Left lung (tissue), 10 donors: ENCODE results near the gene SLC6A8. TPM values are rescaled to one million over a fixed set of nuclear protein-coding genes. Genes with fewer than 3 reads are reported as not detected.
"Not testable (repeated sequence)": the region's sequence is repeated elsewhere in the genome, so short reads cannot be mapped to it uniquely, and the experiment has no call there.

Experiments
- ATAC-seq: fragments of 200-7000 bp; cut with Tn5 transposase; one replicate; pipeline ENCODE4 v1.9.1; 2020; ENCODE audit warnings: moderate library complexity
- DNase-seq, 4 donors: peaks; one replicate each; pipeline ENCODE4 v3.0.0-alpha.2; 2013 to 2020
- H3K27ac ChIP-seq, 2 donors: fragments of 200-600 bp; sonication (generic) in 1 of 2; one replicate each; pipeline versions ENCODE4 v1.5.0 to v1.8.0; 2020 to 2021
- H3K27me3 ChIP-seq, 2 donors: fragments of 200-600 bp; sonication (generic) in 1 of 2; one replicate each; pipeline versions ENCODE4 v1.5.0 to v1.8.0; 2020 to 2021
- H3K36me3 ChIP-seq, 2 donors: fragments of 200-600 bp; sonication (generic) in 1 of 2; one replicate each; pipeline versions ENCODE4 v1.5.0 to v1.8.0; 2020 to 2021
- H3K4me1 ChIP-seq, 2 donors: fragments of 200-600 bp; one replicate each; pipeline ENCODE4 v1.8.0; 2021
- H3K4me3 ChIP-seq, 2 donors: fragments of 200-600 bp; sonication (generic) in 1 of 2; one replicate each; pipeline versions ENCODE4 v1.5.0 to v1.8.0; 2020 to 2021; ENCODE audit warnings: mild to moderate bottlenecking in 1 of 2
- H3K9me3 ChIP-seq, 2 donors: fragments of 200-600 bp; sonication (generic) in 1 of 2; one replicate each; pipeline versions ENCODE4 v1.5.0 to v1.8.0; 2020 to 2021
- CTCF ChIP-seq, 2 donors: fragments of 200-600 bp; sonication (generic) in 1 of 2; IDR thresholded peaks; one replicate each; pipeline versions ENCODE4 v1.5.0 to v1.8.0; 2021; ENCODE audit warnings: antibody characterized with exemption in 2 of 2
- intact Hi-C, 2 donors: fragments of 100-400 bp; cut with DNase I; formaldehyde crosslinking; loops; one replicate each; pipeline versions ENCODE4 v1.11.2 to v1.14.2; 2022
- polyA plus RNA-seq, 6 donors: library from polyadenylated mRNA; unstranded; fragments of 120-200 nt; gene quantifications; one replicate each; pipeline ENCODE4 v1.2.1, GENCODE V29; 2013; ENCODE audit not compliant: insufficient read length in 6 of 6
- total RNA-seq, 2 donors: library from RNA; stranded (reverse); fragmentation: NEBNext Ultra II Directional; extraction: Animal tissue kit (Norgen Biotek cat#: 25700); gene quantifications; one replicate each; pipeline ENCODE4 v1.2.1, GENCODE V29; 2021
- donor health status: DM: no; HTN: yes; CAD: no.
- donor health status: DM: no; HTN: no; CAD: no.

Gene SLC6A8
- total and polyA plus RNA-seq, 8 donors = 6.8 to 12.1 (median 10.2) TPM

- TF ChIP-seq CTCF (IDR thresholded peaks at IDR 0.05) = no peak
- DNase-seq (no peak), ATAC-seq (no peak)
- intact Hi-C loops = no loop called here
- Histone ChIP-seq H3K27me3 (no peaks in the 10 kb centered on the region), H3K4me1 (no peaks in the 10 kb centered on the region), H3K9me3 (no peaks in the 10 kb centered on the region), H3K36me3 (peaks cover 0 to 51% of the 10 kb centered on the region in 2 donors), H3K27ac (no peak overlapping the region), H3K4me3 (no peak overlapping the region)
Measured at GRCh38 chrX:153697924-153698865, 10.5 kb downstream of the SLC6A8 start.

- H3K4me3 ChIP-seq, H3K27ac ChIP-seq, DNase-seq, H3K27me3 ChIP-seq, H3K4me1 ChIP-seq, H3K9me3 ChIP-seq, intact Hi-C loops, ATAC-seq: not testable (repeated sequence)
- H3K36me3 ChIP-seq = peaks cover 0 to 62% of the 10 kb centered on the region in 2 donors
Measured at GRCh38 chrX:153699210-153699783, 11.6 kb downstream of the SLC6A8 start.

- H3K9me3 ChIP-seq, ATAC-seq, H3K27ac ChIP-seq, intact Hi-C loops, H3K4me1 ChIP-seq, H3K4me3 ChIP-seq, DNase-seq, H3K27me3 ChIP-seq: not testable (repeated sequence)
- H3K36me3 ChIP-seq = peaks cover 0 to 66% of the 10 kb centered on the region in 2 donors
Measured at GRCh38 chrX:153699784-153700371, 12.2 kb downstream of the SLC6A8 start.

- Histone ChIP-seq H3K4me3 (no peak overlapping the region), H3K4me1 (no peaks in the 10 kb centered on the region), H3K27me3 (no peaks in the 10 kb centered on the region), H3K27ac (no peak overlapping the region), H3K9me3 (no peaks in the 10 kb centered on the region), H3K36me3 (peaks cover 0 to 72% of the 10 kb centered on the region in 2 donors)
- ATAC-seq (no peak), DNase-seq (no peak)
- intact Hi-C loops = no loop called here
- TF ChIP-seq CTCF (IDR thresholded peaks at IDR 0.05) = no peak
Measured at GRCh38 chrX:153700376-153700945, 12.7 kb downstream of the SLC6A8 start.

GRCh38 chrX:153700967-153701366 lies 13.2 kb downstream of the SLC6A8 start:
- no peaks in the 10 kb centered on the region for H3K27me3 ChIP-seq
- H3K4me1 ChIP-seq = no peaks in the 10 kb centered on the region
- no peak for TF ChIP-seq CTCF (IDR thresholded peaks at IDR 0.05)
- no peak overlapping the region for H3K27ac ChIP-seq
- peaks cover 0 to 76% of the 10 kb centered on the region in 2 donors for H3K36me3 ChIP-seq
- DNase-seq = no peak
- no peak for ATAC-seq
- H3K9me3 ChIP-seq = no peaks in the 10 kb centered on the region
- H3K4me3 ChIP-seq = no peak overlapping the region
- intact Hi-C loops = no loop called here

- Histone ChIP-seq H3K27me3 (no peaks in the 10 kb centered on the region), H3K27ac (no peak overlapping the region), H3K4me1 (no peaks in the 10 kb centered on the region), H3K4me3 (no peak overlapping the region), H3K36me3 (peaks cover 0 to 69% of the 10 kb centered on the region in 2 donors), H3K9me3 (no peaks in the 10 kb centered on the region)
- ATAC-seq (no peak), DNase-seq (no peak)
- intact Hi-C loops = no loop called here
- TF ChIP-seq CTCF (IDR thresholded peaks at IDR 0.05) = no peak
Measured at GRCh38 chrX:153701706-153702105, 14.0 kb downstream of the SLC6A8 start.
